Measurements from ENCODE around the gene NT5M.

The NT5M gene

DNA sequence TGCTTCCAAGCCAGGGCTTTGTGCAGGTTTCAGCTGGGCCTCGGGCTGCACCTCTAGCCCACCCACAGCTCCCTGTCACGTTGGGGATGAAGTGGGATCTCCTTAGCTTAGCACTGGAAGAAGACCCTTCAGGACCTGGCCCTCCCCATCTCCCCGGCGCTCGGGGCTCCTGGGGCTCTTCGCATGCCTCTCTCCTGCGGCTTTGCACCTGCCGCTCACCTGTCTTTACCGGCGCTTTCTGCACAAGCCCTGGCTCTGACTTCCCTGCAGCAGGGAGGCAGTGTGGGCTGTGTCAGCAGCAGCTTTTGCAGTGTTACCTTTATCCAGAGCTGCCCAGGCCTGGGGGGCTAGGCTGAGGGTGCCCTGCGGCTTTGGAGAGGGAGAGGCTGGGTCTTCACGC lies 52.3 kb downstream of the NT5M start:
- DNase-seq: no peak

DNA sequence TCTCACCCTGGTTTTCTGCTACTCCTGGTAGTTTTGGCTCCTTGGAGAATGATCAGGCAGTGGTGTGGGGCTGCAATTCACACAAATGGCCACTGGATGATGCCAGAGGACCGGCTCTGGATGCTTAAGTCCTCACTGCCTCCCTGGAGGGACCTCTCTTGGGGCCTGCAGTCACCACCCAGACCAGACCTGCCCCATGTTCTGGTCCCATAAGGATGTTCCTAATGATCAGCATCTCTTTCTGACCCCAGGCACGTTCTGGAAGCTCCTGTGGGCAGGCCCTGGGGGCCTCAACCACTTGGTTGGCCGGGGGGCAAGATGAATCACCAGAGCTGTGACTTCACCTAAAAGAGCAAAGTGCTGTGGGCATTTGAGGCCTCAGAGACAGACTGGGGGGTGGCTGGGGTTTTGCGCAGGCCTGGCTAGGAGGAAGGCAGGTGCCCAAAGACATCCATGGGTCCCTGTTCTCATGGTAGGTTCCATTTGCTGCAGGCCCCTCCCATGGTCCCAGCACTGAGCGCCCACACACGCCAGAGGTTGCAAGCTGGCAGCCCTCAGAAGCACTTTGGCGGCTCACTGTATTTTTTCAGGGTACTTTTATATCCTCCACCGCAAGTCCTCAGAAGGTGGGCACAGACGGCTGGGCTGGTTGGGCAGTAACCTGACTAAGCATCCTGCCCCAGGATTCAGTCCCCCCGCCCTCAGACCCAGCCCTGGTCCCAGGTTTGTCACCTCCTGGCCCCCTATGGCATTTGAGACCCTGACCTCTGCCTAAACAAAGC lies 53.2 kb downstream of the NT5M start:
- peak; percentile 62 to 64 for DNase-seq

DNA sequence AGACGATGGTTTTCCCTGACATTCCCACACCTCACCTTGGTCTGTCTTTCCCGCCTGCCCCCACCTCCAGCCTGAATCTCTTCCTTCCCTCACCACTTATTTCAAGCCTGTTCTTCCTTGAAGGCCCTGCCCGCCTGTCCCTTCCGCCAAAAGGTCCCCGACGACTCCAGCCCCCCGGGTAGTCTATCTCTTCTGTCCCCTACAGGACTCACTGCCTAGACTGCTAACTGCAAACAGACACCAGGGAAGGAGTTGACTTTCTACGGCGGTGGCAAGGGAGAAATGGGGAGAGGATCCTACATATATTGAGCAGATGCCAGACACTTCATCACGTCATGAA lies 53.7 kb downstream of the NT5M start:
- DNase-seq: no peak

DNA sequence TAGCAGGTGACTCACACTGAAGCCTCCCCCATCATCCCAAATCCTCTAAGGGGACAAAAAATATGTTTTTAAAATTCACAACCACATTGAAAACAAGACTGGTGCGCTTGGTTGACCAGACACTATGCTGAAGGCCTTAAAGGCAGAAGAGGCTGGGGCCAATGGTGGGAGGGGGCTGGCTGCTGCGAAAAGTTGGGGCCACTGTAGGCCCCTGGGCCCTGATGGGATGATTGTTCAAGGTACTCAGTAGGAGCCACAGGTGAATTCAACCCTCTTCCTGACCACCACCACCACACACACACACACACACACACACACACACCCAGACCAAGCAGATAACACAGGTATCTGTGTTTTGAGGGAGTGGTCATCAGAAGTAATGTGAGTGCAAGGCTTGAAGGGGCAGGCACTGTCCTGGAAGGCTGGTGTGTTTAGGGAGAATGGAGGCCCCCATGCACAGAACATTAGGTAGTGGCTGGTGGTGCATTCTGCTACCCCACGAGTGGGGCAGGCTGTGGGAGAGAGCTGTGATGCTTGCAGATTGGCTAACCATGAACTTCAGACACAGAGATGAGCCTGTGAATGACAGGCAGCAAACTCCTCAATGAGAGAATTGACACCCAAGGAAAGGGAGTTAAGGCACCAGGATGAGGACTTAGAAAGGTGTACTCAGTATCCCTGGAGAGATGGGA lies 55.0 kb downstream of the NT5M start:
- DNase-seq: no peak

DNA sequence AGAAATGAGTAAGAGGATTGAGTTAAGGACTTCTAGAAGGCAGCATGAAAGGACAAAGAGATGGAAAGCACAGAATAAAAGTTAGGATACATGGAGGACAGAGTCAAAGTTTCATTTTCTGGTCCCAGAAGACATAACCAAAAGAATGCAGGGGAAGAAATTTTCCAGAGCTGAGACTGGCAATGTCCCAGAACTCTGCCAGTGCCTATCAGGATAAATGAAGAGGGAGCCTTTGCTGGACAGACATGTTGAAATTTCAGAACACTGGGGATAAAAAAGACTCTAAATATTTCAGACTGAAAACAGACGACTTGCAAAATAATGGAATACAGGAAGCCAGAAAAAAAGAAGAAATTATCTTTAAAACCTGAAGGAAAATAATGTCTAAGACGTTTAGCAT lies 55.7 kb downstream of the NT5M start:
- no peak for DNase-seq

DNA sequence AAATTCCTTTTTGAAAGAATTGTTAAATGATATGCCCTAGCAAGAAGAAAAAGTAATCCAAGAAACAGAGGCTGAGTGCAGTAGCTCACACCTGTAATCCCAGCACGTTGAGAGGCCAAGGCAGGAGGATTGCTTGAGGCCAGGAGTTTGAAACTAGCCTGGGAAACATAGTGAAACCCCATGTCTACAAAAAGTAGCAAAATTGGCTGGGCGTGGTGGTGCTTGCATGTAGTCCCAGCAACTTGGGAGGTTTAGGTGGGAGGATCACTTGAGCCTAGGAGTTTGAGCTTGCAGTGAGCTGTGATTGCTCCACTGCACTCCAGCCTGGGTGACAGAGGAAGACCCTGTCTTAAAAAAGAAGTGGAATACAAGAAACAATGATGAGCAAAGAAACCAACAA lies 56.1 kb downstream of the NT5M start:
- DNase-seq: no peak

DNA sequence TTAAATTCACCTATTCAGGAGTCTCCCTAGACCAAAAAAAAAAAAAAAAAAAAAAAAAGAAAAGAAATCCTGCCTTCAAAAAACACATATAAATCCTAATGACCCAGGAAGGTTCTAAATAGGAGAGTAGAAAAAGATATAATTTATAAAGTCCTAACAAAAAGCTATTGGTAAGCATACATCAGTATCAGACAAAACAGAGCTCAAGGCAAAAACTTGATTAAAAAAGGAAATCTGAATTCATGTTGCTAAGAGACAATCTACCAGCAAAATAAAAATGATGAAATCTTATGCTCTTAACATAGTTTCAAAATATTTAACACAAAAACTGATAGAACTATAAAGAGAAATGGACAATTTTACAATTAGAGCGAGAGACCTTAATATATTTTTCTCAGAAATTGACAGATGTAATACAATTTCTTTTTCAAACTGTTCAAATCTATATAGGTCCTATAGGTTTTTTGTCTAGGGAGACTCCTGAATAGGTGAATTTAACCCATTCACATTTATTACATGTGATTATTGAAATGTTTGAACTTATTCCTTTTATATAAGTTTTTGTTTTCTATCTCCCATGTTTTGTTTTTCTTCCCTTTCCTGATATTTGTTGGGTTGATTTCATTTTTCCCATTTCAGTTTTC lies 57.0 kb downstream of the NT5M start:
- DNase-seq: no peak

DNA sequence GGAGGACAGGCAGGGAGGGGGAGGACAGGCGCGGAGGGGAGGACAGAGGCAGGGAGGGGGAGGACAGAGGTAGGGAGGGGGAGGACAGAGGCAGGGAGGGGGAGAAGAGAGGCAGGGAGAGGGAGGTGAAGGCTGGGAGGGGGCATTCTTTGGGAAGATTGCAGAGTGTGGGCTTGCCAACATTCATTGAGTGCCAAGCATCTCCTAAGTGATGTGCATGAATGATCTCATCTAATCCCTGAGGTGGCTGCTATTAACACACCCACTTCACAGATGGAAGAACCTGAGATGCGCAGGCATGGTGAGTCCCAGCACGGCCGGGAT lies 58.3 kb downstream of the NT5M start:
- no peak for DNase-seq

DNA sequence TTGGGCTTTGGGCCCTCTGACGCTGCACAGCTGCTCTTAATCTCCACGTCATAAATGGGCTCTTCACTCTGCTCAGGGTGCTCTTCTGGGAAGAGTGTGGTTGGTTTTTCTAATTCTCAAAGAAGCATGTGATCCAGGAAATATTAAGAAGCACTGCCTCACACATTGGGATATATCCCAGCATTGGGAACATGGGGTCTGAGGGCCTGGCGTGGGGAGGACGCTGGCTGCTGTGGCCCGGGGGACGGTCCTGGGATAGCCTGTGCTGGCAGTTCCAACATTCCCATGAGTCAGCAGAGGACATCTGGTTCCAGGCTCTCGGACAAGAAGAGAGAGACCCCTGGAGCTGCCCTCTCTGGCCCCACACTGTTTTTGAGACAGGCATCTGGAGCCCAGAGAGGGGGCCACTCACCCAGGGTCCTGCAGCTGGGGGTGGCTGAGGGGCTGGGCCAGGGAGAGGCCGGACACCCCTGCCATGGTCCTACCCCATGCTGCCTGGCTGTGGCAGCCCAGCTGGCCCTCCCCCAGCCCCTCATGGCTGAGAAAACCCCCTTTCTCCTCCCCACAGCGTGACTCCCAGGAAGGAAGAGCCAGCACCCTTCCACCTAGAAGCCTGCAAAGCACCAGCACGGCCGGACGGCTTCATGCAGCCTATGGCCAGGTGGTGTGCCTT lies 58.8 kb downstream of the NT5M start:
- DNase-seq: no peak

DNA sequence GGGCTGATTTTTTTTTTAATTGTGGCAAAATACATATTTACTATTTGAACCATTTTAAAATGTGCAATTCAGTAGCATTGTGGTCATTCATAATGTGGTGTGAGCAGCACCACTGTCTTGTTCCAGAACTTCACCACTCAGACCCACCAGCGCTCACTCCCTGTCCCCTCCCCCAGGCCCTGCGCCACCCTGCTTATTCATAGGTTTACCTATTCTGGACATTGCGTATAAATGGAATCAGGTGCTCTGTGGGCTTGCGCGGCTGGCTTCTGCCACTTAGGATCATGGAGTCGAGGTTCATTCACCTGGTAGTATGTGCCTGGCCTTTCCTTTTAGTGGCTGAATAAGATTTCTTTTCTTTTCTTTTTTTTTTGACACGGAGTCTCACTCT lies 59.4 kb downstream of the NT5M start:
- no peak for DNase-seq

DNA sequence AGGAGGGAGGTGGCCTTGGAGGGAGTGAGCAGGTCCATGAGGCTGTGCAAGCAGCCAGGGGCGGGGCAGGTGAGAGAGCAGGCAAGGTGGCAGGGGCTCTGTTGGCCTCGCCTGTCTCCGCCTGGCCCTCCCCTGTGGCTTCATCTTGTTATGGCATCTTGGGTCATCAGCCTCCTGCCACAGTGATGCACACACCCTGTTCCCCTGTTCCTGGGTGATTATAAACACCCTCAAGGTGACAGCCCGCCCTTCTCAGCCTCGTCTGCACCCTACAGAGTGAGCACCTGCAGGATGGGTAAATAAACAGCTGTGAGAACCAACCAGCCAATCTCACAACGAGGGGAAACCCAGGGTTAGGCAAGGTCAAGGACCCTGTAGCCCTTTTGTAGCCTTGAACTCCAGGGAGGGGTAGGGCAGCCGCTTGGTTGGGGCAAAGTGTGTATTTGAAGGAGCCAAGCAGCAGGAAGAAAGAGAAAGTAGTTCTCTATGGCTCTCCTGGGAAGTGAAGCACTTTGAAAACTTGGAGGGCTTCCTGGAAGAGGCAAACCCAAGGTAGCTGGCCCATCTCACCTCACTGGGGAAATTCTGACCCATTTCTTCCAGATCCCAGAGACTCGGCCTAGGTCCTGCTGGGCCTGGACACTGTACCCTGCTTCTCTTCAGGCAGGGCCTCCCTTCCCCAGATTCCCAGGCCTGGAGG lies 60.6 kb downstream of the NT5M start:
- DNase-seq: no peak

DNA sequence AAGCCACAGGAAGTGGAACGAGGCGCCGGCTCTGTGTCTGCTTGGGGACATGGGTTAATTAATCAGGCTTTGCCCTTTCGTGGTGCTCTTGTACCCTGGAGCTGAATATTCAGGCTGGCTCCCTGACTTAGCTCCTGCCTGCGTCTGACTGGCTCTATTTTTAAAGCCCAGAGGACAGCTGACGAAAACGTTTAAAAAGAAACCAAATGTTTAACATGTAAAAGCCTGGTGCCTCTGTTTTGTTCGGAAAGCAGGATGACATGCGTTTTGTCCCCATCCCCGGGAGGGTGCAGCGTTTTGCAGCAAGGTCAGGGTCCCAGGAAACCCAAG lies 61.1 kb downstream of the NT5M start:
- DNase-seq: no peak

DNA sequence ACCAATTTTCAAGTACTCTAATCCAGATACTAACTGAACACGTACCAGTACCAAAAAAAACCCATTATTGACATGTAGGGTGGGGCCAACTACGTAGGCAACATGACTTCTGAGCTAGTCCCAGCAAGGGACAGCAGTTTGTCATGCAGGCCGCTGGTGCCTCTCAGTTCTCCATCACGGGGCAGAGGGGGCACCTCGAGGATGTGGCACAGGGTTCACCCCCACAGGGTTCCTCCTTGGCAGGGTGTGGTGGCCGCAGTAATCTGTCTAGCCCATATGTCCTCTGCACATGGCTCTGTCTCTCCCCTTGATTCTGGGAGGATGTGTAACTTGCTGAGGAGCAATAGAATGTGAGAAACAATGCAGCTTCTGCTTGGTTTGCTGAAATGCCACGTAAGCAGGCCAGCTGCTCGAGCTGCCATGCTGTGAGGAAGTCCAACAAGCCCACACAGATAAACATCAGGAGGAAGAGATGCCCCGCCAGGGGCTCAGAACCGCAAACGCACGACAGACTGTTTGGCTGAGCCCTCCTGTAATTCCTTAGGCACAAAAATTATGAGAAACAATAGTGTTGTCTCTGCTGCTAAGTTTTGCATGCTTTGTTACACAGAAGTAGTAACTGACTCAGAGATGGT lies 62.4 kb downstream of the NT5M start:
- no peak for DNase-seq

DNA sequence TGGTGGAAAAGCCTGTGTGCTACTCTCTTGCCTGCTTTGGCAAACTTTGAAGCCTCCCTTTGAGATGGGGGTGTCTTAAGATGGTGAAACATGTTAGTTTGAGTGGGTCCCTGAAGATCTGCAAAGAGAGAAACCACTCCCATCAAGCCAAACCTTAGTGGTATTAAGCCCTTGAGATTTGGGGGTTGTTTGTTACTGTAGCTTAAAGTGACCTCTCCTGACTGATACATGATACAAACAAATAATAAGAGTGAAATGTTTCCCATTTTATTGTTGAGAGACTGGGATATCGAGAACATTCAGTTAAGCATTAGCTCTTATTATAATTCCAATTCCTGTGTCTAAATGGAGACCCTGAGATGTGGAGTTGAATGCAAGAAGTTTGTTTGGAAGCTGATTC lies 63.1 kb downstream of the NT5M start:
- no peak for DNase-seq

DNA sequence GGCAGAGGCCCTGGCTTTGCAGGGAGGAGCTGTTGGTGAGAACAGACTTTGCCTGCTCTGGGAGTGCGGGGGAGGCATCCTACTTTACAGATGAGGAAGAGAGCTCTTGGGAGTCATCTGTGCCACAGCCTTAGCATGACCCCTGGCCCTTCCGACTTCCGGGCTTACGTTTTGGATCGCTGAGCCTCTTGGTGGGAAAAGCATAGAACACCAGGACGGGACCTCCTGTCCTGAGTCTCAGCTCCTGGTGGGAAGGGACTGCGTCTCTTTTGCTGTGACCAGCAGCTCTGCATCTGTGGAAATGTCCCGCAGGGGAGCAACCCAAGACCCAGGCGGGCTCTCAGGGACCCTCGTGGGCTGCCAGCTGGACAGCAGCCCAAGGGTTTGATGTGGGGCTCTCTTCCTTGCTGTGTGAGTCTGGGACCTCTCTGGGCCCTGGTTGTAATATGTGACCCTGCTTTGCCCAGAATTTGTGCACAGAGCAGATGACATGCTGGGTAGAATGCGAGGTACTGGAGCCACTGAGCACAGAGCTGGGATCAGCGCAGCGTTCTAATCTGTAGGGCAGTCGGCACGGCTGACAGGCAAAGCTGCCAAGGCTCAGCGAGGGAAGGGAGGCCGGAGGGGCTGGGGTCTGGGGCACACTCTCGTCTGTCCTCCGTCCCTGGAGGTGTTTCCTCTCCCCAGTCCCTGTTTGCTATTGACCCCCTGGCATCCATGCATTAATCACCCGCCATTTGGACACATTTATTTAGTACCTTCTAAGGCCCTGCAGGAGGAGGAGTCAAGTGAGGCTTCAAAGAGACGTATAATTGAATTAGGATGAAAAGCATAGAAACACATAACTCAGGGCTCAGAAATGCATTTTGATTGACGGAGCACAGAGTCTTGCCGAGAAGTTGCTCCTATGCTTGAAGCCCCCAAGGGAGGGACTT lies 64.0 kb downstream of the NT5M start:
- DNase-seq: no peak

DNA sequence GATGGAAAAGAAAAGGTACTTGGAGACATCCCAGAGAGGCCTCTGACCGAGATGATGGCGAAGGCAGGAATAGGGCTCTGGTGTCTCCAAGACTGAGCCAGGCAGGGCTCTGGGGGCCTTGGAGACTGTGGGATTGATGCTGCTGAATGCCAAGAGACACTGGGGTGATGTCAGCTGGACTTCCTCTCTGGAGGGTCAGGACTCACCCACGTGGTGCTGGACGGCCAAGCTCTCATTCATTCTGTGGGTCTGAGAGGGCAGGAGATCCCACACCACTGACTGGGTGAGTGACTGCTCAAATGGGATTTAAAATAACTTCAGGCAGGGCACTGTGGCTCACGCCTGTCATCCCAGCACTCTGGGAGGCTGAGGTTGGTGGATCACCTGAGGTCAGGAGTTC lies 64.8 kb downstream of the NT5M start:
- DNase-seq: no peak

DNA sequence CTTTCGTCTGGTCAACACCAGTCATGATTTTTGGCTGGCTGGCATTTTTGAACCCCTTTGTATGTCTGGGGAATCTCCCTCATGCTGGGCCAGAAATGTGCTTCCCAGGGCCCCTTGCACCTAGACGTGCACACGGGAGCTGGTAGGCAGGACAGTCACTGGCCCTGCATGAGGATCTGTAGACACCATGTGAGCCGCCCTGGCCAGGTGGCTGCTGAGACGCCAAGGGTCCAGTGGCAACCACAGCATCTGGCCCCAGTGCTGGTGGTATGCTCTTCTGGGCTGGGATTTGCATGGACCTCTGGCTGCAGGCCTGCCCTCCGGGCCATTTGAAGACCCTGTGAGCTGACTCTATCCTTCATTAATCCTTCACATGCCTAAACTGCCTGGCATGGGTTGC lies 67.5 kb downstream of the NT5M start:
- no peak for DNase-seq

DNA sequence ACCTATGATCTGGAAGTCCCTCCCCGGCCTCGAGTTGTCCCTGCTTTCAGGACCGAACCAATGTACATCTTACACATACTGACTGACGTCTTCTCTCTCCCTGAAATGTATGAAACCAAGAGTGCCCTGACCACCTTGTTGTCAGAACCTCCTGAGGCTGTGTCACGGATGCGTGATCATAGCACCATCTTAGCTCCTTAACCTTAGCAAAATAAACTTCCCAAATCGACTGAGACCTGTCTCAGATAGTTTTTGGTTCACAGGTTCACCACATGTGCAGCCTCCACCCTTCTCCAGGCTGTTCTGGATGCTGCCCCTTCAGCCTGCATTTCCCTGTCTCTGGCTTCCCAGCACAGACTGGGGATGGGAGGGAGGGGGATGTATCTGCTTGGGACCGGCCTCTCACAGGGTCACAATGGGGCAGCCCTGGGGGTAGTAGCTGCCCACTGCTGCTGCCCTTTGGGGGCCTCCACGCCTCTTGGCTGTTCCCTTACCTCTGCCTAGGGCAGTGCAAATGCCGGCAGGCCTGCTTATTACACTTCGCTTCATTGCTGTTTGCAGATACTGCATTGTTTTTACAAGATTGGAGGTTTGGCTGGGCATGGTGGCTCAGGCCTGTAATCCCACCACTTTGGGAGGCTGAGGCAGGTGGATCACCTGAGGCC lies 69.8 kb downstream of the NT5M start:
- DNase-seq: no peak

DNA sequence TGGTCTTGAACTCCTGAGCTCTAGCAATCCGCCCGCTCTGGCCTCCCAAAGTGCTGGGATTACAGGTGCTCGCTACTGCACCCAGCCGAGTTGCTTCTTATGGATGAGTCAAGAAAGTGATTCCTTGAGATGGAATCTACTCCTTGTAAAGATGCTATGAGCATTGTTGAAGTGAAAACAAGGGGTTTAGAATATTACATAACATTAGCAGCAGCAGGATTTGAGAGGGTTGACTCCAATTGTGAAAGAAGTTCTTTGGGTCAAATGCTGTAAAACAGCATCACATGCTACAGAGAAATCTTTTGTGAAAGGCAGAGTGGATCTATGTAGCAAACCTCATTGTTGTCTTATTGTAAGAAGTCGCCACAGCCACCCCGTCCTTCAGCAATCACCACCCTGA lies 72.7 kb downstream of the NT5M start:
- no peak for DNase-seq

DNA sequence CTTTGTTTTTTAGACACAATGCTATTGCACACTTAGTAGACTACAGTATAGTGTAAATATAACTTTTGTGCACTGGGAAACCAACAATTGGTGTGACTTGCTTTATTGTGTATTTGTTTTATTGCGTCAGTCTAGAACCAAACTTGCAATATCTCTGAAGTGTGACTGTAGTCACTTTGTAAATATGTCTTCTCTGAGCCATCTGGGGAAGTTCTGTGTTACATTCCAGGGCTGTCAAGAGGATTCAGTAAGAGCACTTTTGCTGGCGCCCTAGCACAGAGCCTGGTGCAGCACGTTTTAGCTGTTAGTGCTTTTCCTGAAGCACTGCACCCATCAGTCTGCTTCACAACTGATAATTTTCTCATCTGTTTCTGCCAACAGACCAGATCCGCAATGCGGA lies 73.2 kb downstream of the NT5M start:
- DNase-seq: no peak

All from stimulated activated CD4-positive, alpha-beta T cell treated with anti-CD3 and anti-CD28 coated beads, Interleukin-2, amount 100 ng/mL, for 48 hours (primary cell).